ENCODE results near the gene SWI5.

SWI5 gene

GRCh38 chr9:128294142-128294541 is 18.1 kb downstream of the SWI5 start:
- Histone ChIP-seq H3K27me3 (ENCODE audit: control insufficient read depth in 5 of 5, insufficient read depth in 4 of 5, low read length in 5 of 5) (no peaks in the 10 kb centered on the region), H3K9ac (ENCODE audit: low read length in 5 of 5) (no peak overlapping the region), H3K4me1 (ENCODE audit: control insufficient read depth in 5 of 5, insufficient read depth in 5 of 5, low read length in 5 of 5) (peaks cover 0 to 4% (median 0%) of the 10 kb centered on the region in 5 donors), H3K27ac (ENCODE audit: low read depth, low read length) (no peak overlapping the region), H3K36me3 (ENCODE audit: control insufficient read depth in 5 of 5, insufficient read depth in 5 of 5, low read length in 5 of 5) (peaks cover 0 to 3% (median under 1%) of the 10 kb centered on the region in 5 donors), H3K9me3 (ENCODE audit: control insufficient read depth in 5 of 5, low read length in 5 of 5) (no peaks in the 10 kb centered on the region), H3K4me3 (ENCODE audit: low read depth in 1 of 5, low read length in 5 of 5) (no peak overlapping the region)

- Histone ChIP-seq H3K4me1 (ENCODE audit: control insufficient read depth in 5 of 5, insufficient read depth in 5 of 5, low read length in 5 of 5) (peaks cover 0 to 4% (median 0%) of the 10 kb centered on the region in 5 donors), H3K4me3 (ENCODE audit: low read depth in 1 of 5, low read length in 5 of 5) (no peak overlapping the region), H3K27me3 (ENCODE audit: control insufficient read depth in 5 of 5, insufficient read depth in 4 of 5, low read length in 5 of 5) (no peaks in the 10 kb centered on the region), H3K9me3 (ENCODE audit: control insufficient read depth in 5 of 5, low read length in 5 of 5) (no peaks in the 10 kb centered on the region), H3K27ac (ENCODE audit: low read depth, low read length) (no peak overlapping the region), H3K9ac (ENCODE audit: low read length in 5 of 5) (no peak overlapping the region), H3K36me3 (ENCODE audit: control insufficient read depth in 5 of 5, insufficient read depth in 5 of 5, low read length in 5 of 5) (peaks cover 0 to 3% (median 0%) of the 10 kb centered on the region in 5 donors)
Observed at GRCh38 chr9:128296340-128297220, 20.5 kb downstream of the SWI5 start.

DNA sequence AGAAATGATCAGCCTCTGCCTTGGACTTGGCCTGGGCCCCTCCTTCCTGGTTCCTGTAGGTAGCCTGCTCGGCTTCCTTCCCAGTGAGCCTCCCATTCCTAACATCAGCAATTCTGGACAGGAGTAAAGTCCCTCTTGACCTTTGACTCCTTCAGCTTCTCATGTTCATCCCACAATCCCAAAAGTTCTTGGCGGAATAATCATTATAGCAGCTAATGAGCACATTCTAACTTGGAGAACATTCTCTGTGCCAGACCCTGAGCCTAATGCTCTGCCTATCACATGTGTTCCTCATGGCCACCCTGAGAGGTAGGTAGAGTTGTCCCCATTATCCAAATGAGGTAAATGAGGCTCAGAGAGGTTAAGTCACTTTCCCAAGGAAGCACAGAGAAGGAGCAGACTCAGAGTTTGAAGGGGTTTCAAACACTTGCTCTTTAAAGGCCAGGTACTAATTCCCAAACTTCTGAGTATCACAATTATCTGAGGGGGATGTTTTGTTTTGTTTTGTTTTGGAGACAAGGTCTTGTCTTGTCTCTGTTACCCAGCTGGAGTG is 21.2 kb downstream of the SWI5 start:
- Histone ChIP-seq H3K4me3 (ENCODE audit: low read depth in 1 of 5, low read length in 5 of 5) (no peak overlapping the region), H3K27ac (ENCODE audit: low read depth, low read length) (no peak overlapping the region)

GRCh38 chr9:128298535-128299482 is 22.7 kb downstream of the SWI5 start:
- H3K36me3 ChIP-seq (ENCODE audit: control insufficient read depth in 5 of 5, insufficient read depth in 5 of 5, low read length in 5 of 5) = peaks cover 0 to 3% (median 0%) of the 10 kb centered on the region in 5 donors
- no peaks in the 10 kb centered on the region for H3K9me3 ChIP-seq (ENCODE audit: control insufficient read depth in 5 of 5, low read length in 5 of 5)
- no peaks in the 10 kb centered on the region for H3K27me3 ChIP-seq (ENCODE audit: control insufficient read depth in 5 of 5, insufficient read depth in 4 of 5, low read length in 5 of 5)
- H3K4me1 ChIP-seq (ENCODE audit: control insufficient read depth in 5 of 5, insufficient read depth in 5 of 5, low read length in 5 of 5) = peaks cover 0 to 4% (median 0%) of the 10 kb centered on the region in 5 donors
- no peak overlapping the region for H3K4me3 ChIP-seq (ENCODE audit: low read depth in 1 of 5, low read length in 5 of 5)
- H3K27ac ChIP-seq (ENCODE audit: low read depth, low read length) = no peak overlapping the region
- H3K9ac ChIP-seq (ENCODE audit: low read length in 5 of 5) = no peak overlapping the region

More for the DNA sequence above, 21.2 kb downstream of the SWI5 start:
- no peak overlapping the region for H3K9ac ChIP-seq (ENCODE audit: low read length in 5 of 5)
- no peaks in the 10 kb centered on the region for H3K27me3 ChIP-seq (ENCODE audit: control insufficient read depth in 5 of 5, insufficient read depth in 4 of 5, low read length in 5 of 5)
- no peaks in the 10 kb centered on the region for H3K9me3 ChIP-seq (ENCODE audit: control insufficient read depth in 5 of 5, low read length in 5 of 5)
- H3K4me1 ChIP-seq (ENCODE audit: control insufficient read depth in 5 of 5, insufficient read depth in 5 of 5, low read length in 5 of 5) = peaks cover 0 to 4% (median 0%) of the 10 kb centered on the region in 5 donors
- peaks cover 0 to 3% (median 0%) of the 10 kb centered on the region in 5 donors for H3K36me3 ChIP-seq (ENCODE audit: control insufficient read depth in 5 of 5, insufficient read depth in 5 of 5, low read length in 5 of 5)

- H3K4me1 ChIP-seq (ENCODE audit: control insufficient read depth in 5 of 5, insufficient read depth in 5 of 5, low read length in 5 of 5) = no peaks in the 10 kb centered on the region
- no peaks in the 10 kb centered on the region for H3K27me3 ChIP-seq (ENCODE audit: control insufficient read depth in 5 of 5, insufficient read depth in 4 of 5, low read length in 5 of 5)
- H3K27ac ChIP-seq (ENCODE audit: low read depth, low read length) = no peak overlapping the region
- no peak overlapping the region for H3K9ac ChIP-seq (ENCODE audit: low read length in 5 of 5)
- H3K4me3 ChIP-seq (ENCODE audit: low read depth in 1 of 5, low read length in 5 of 5) = no peak overlapping the region
- no peaks in the 10 kb centered on the region for H3K9me3 ChIP-seq (ENCODE audit: control insufficient read depth in 5 of 5, low read length in 5 of 5)
- H3K36me3 ChIP-seq (ENCODE audit: control insufficient read depth in 5 of 5, insufficient read depth in 5 of 5, low read length in 5 of 5) = peaks cover 0 to 12% (median 6%) of the 10 kb centered on the region in 5 donors
Observed at GRCh38 chr9:128304136-128304970, 28.3 kb downstream of the SWI5 start.

DNA sequence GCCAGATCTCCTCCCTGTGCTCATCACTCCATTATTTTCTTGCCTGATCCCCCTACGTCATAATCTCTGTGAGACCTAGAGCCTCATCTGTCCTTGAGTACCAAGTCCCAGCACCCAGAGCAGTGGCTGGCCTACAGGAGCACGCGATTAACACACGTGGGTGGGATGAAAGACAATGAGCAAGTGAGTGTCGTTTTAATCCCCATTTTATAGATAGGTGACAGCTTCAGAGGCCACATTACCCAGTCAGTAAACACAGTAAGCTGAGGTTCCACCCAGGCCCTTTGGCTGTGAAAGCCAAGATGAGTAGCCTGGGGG is 28.9 kb downstream of the SWI5 start:
- Histone ChIP-seq H3K4me1 (ENCODE audit: control insufficient read depth in 5 of 5, insufficient read depth in 5 of 5, low read length in 5 of 5) (no peaks in the 10 kb centered on the region), H3K9ac (ENCODE audit: low read length in 5 of 5) (no peak overlapping the region), H3K27ac (ENCODE audit: low read depth, low read length) (no peak overlapping the region), H3K9me3 (ENCODE audit: control insufficient read depth in 5 of 5, low read length in 5 of 5) (no peaks in the 10 kb centered on the region), H3K4me3 (ENCODE audit: low read depth in 1 of 5, low read length in 5 of 5) (no peak overlapping the region), H3K27me3 (ENCODE audit: control insufficient read depth in 5 of 5, insufficient read depth in 4 of 5, low read length in 5 of 5) (no peaks in the 10 kb centered on the region), H3K36me3 (ENCODE audit: control insufficient read depth in 5 of 5, insufficient read depth in 5 of 5, low read length in 5 of 5) (peaks cover 0 to 18% (median 12%) of the 10 kb centered on the region in 5 donors)

- Histone ChIP-seq H3K36me3 (ENCODE audit: control insufficient read depth in 5 of 5, insufficient read depth in 5 of 5, low read length in 5 of 5) (peaks cover 0 to 49% (median 38%) of the 10 kb centered on the region in 5 donors), H3K9ac (ENCODE audit: low read length in 5 of 5) (no peak overlapping the region), H3K27me3 (ENCODE audit: control insufficient read depth in 5 of 5, insufficient read depth in 4 of 5, low read length in 5 of 5) (no peaks in the 10 kb centered on the region), H3K4me1 (ENCODE audit: control insufficient read depth in 5 of 5, insufficient read depth in 5 of 5, low read length in 5 of 5) (no peaks in the 10 kb centered on the region), H3K27ac (ENCODE audit: low read depth, low read length) (no peak overlapping the region), H3K4me3 (ENCODE audit: low read depth in 1 of 5, low read length in 5 of 5) (no peak overlapping the region), H3K9me3 (ENCODE audit: control insufficient read depth in 5 of 5, low read length in 5 of 5) (no peaks in the 10 kb centered on the region)
Observed at GRCh38 chr9:128309551-128309950, 33.5 kb downstream of the SWI5 start.

- Histone ChIP-seq H3K27me3 (ENCODE audit: control insufficient read depth in 5 of 5, insufficient read depth in 4 of 5, low read length in 5 of 5) (no peaks in the 10 kb centered on the region), H3K4me3 (ENCODE audit: low read depth in 1 of 5, low read length in 5 of 5) (no peak overlapping the region), H3K36me3 (ENCODE audit: control insufficient read depth in 5 of 5, insufficient read depth in 5 of 5, low read length in 5 of 5) (peaks cover 0 to 57% (median 44%) of the 10 kb centered on the region in 5 donors), H3K27ac (ENCODE audit: low read depth, low read length) (no peak overlapping the region), H3K4me1 (ENCODE audit: control insufficient read depth in 5 of 5, insufficient read depth in 5 of 5, low read length in 5 of 5) (no peaks in the 10 kb centered on the region), H3K9ac (ENCODE audit: low read length in 5 of 5) (no peak overlapping the region), H3K9me3 (ENCODE audit: control insufficient read depth in 5 of 5, low read length in 5 of 5) (no peaks in the 10 kb centered on the region)
Observed at GRCh38 chr9:128310461-128310860, 34.4 kb downstream of the SWI5 start.

DNA sequence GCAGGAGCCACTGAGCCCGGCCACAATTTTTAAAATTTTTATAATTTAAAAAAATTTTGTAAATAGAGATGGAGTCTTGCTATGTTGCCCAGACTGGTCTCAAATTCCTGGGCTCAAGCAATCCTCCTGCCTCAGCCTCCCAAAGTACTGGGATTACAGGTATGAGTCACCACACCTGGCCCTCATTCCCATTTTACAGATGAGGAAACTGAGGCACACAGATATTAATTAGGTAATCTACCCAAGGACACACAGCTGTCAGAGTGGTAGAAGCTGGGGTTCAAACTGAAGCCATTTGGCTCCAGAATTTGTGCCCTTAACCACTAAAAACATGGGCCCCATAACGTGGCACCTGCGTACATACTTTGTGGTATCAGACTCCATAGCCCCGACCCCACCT is 38.6 kb downstream of the SWI5 start:
- peaks cover 4 to 64% (median 54%) of the 10 kb centered on the region in 5 donors for H3K36me3 ChIP-seq (ENCODE audit: control insufficient read depth in 5 of 5, insufficient read depth in 5 of 5, low read length in 5 of 5)
- no peak overlapping the region for H3K27ac ChIP-seq (ENCODE audit: low read depth, low read length)
- H3K4me3 ChIP-seq (ENCODE audit: low read depth in 1 of 5, low read length in 5 of 5) = no peak overlapping the region
- H3K9me3 ChIP-seq (ENCODE audit: control insufficient read depth in 5 of 5, low read length in 5 of 5) = no peaks in the 10 kb centered on the region
- H3K9ac ChIP-seq (ENCODE audit: low read length in 5 of 5) = no peak overlapping the region
- H3K27me3 ChIP-seq (ENCODE audit: control insufficient read depth in 5 of 5, insufficient read depth in 4 of 5, low read length in 5 of 5) = no peaks in the 10 kb centered on the region
- H3K4me1 ChIP-seq (ENCODE audit: control insufficient read depth in 5 of 5, insufficient read depth in 5 of 5, low read length in 5 of 5) = no peaks in the 10 kb centered on the region

Measured in subcutaneous abdominal adipose tissue (tissue), 5 donors.